AG04449 (cell line): Measurements from ENCODE around the gene CINP.

Experiments
- CTCF ChIA-PET: fragments of 350-600 bp; formaldehyde crosslinking; extraction: SDS; loops from one replicate; lab custom pipeline; 2021; ENCODE audit warnings: antibody characterized with exemption; lab: Yijun Ruan, JAX
- POLR2A ChIA-PET: fragments of 400-600, 350-600 bp; formaldehyde crosslinking; extraction: SDS; loops from one replicate; lab custom pipeline; 2020; ENCODE audit warnings: antibody characterized with exemption, inconsistent platforms; lab: Yijun Ruan, JAX
- DNase-seq: peaks from one replicate; pipeline ENCODE4 v3.0.0-alpha.2; 2010; ENCODE audit warnings: low read depth, low spot score
- H3K4me3 ChIP-seq: 2 replicates; pipeline ENCODE4 v1.5.1; 2011; ENCODE audit warnings: low read depth, mild to moderate bottlenecking, control low read depth, low read length
- TF ChIP-seq, protein P1 (sequence below): IDR thresholded peaks from one replicate; pipeline ENCODE4 v1.5.1; 2011; ENCODE audit warnings: mild to moderate bottlenecking, moderate library complexity, low read length, control low read depth, inconsistent platforms; ENCODE audit not compliant: insufficient read depth; ENCODE audit errors: missing control alignments

CINP gene

GRCh38 chr14:102392506-102392905 lies 29.8 kb upstream of the CINP start:
- peak; percentile 4 for DNase-seq
- TF ChIP-seq, protein P1, sequence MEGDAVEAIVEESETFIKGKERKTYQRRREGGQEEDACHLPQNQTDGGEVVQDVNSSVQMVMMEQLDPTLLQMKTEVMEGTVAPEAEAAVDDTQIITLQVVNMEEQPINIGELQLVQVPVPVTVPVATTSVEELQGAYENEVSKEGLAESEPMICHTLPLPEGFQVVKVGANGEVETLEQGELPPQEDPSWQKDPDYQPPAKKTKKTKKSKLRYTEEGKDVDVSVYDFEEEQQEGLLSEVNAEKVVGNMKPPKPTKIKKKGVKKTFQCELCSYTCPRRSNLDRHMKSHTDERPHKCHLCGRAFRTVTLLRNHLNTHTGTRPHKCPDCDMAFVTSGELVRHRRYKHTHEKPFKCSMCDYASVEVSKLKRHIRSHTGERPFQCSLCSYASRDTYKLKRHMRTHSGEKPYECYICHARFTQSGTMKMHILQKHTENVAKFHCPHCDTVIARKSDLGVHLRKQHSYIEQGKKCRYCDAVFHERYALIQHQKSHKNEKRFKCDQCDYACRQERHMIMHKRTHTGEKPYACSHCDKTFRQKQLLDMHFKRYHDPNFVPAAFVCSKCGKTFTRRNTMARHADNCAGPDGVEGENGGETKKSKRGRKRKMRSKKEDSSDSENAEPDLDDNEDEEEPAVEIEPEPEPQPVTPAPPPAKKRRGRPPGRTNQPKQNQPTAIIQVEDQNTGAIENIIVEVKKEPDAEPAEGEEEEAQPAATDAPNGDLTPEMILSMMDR: no peak
- no peak overlapping the region for H3K4me3 ChIP-seq
- ChIA-PET POLR2A (no interaction called here), CTCF (no interaction called here)

- ChIA-PET CTCF (interaction anchor here (0.7 to 2.2 kb wide), 6 partner anchors 19 to 204 kb away, joined by 3 to 6 read pairs (median 3); no protein-coding TSS in a partner anchor), POLR2A (no interaction called here)
- H3K4me3 ChIP-seq: no peak overlapping the region
- no peak for DNase-seq
- TF ChIP-seq, protein P1: no peak
These were observed 27.6 kb upstream of the CINP start for GRCh38 chr14:102390064-102390855.

DNA sequence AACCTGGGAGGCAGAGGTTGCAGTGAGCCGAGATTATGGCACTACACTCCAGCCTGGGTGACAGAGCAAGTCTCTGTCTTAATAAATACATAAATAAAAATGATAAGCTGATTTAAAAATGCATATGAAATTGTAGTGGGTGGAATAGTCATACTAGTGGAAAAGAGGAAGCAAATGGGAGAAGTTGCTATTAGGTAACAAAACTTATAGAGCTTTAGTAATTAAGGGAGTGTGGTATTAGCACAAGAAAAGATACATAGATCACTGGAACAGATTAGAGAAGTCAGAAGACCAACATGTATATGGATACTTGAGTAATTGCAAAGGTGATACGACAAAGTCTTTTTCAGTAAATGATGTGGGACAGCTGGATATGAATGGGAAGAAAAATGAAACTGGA lies 26.6 kb upstream of the CINP start:
- POLR2A ChIA-PET: no interaction called here

DNA sequence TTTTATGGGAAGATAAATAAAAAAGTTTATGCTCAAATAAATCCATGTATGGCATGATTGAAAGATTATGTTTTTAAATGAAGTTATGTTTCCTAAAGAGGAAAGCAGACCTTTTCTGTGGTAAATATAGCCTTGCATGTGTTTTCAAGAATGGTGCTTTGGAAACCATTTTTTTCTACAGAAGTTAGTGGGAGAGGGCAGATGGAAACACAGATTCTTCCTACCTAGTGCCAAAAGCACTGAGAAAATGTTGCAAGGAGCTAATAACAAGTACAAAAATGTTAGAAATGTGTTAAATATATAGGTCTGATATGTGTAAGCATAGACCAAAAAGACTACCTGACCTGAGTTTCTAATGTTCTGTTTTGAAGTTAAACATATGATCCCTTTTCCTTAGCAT lies 24.4 kb upstream of the CINP start:
- ChIA-PET CTCF (no interaction called here), POLR2A (no interaction called here)
- DNase-seq: no peak
- TF ChIP-seq, protein P1: no peak
- no peak overlapping the region for H3K4me3 ChIP-seq

More for the DNA sequence above, 26.6 kb upstream of the CINP start:
- TF ChIP-seq, protein P1: no peak
- H3K4me3 ChIP-seq: no peak overlapping the region
- CTCF ChIA-PET: interaction anchor here (0.9 to 2.2 kb wide), 3 partner anchors 48 to 75 kb away, joined by 3 to 6 read pairs (median 3); no protein-coding TSS in a partner anchor
- no peak for DNase-seq

GRCh38 chr14:102378830-102379229 lies 16.1 kb upstream of the CINP start:
- POLR2A ChIA-PET: no interaction called here
- no peak for DNase-seq
- H3K4me3 ChIP-seq: no peak overlapping the region
- CTCF ChIA-PET: interaction anchor here (1.5 kb wide), 1 partner anchor 60 kb away, joined by 4 read pairs; no protein-coding TSS in a partner anchor
- TF ChIP-seq, protein P1: no peak

DNA sequence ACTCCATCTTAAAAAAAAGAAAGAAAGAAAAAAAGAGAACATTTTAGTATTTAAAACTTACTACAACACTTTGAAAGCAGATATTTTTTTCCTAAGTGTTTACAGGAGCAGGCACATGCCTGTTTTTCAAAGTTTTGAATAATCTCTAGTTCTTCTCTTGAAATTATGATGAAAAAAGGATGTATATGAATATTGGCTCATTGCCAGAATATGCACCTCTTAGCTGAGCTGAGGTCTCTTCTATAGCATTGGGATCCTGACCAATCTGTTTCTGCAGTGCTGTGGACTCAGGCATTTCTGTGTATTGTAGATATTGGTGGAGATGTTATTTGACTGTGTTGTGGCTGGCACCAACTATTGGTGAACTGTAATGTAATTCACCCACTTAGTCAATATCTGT lies 15.0 kb upstream of the CINP start:
- POLR2A ChIA-PET: no interaction called here
- DNase-seq: no peak
- H3K4me3 ChIP-seq: no peak overlapping the region
- TF ChIP-seq, protein P1: no peak
- CTCF ChIA-PET: interaction anchor here (0.9 to 1.5 kb wide), 2 partner anchors 18 to 61 kb away, joined by 3 to 4 read pairs; no protein-coding TSS in a partner anchor
